H1 (cell line): ENCODE results near the gene GREM2. TPM values are rescaled to one million over a fixed set of nuclear protein-coding genes. Genes with fewer than 3 reads are reported as not detected.

Experiments used
- CTCF ChIA-PET: fragments of 300-600 bp; sonication (Branson Sonifier 250); formaldehyde crosslinking; loops from one replicate; lab custom pipeline; 2021; ENCODE audit not compliant: partially characterized antibody; lab: Charles Lee
- POLR2A ChIA-PET: fragments of 300-600 bp; sonication (Branson Sonifier 250); formaldehyde crosslinking; loops from one replicate; lab custom pipeline; 2021; ENCODE audit warnings: inconsistent platforms; ENCODE audit not compliant: partially characterized antibody; lab: Charles Lee
- DNase-seq, 2 experiments: peaks; one replicate each; pipeline versions ENCODE4 v3.0.0 to v3.0.0-alpha.2; 2010 to 2022; ENCODE audit warnings: low spot score in 2 of 2, low read depth in 1 of 2, mixed read lengths in 1 of 2
- FAIRE-seq: peaks from 2 replicates; lab custom pipeline; 2011; peaks lifted over from hg19 to GRCh38; lab: Jason Lieb, UNC
- H2AFZ ChIP-seq: 2 replicates; pipeline ENCODE4 v1.8.1; 2012; ENCODE audit warnings: low read length, inconsistent platforms
- H2AK5ac ChIP-seq: 2 replicates; pipeline ENCODE4 v1.6.1; 2013; ENCODE audit warnings: low read depth, low read length
- H2BK120ac ChIP-seq: replicated peaks from 2 replicates; pipeline ENCODE3; 2013; ENCODE audit warnings: low read depth, low read length, inconsistent platforms
- H2BK12ac ChIP-seq: 2 replicates; pipeline ENCODE4 v1.6.1; 2013; ENCODE audit warnings: low read depth, low read length
- H2BK15ac ChIP-seq: 2 replicates; pipeline ENCODE4 v1.6.1; 2013; ENCODE audit warnings: low read length
- H2BK20ac ChIP-seq: 2 replicates; pipeline ENCODE4 v1.6.1; 2013; ENCODE audit warnings: low read length
- H2BK5ac ChIP-seq: 2 replicates; pipeline ENCODE4 v1.6.1; 2013; ENCODE audit warnings: low read depth, low read length
- H3K14ac ChIP-seq: 2 replicates; pipeline ENCODE4 v1.6.1; 2013; ENCODE audit warnings: inconsistent platforms; ENCODE audit not compliant: insufficient read length
- H3K18ac ChIP-seq: 2 replicates; pipeline ENCODE4 v1.6.1; 2013; ENCODE audit warnings: low read length; ENCODE audit errors: extremely low read depth
- H3K23ac ChIP-seq: 2 replicates; pipeline ENCODE4 v1.6.1; 2013; ENCODE audit warnings: inconsistent platforms; ENCODE audit not compliant: insufficient read length
- H3K23me2 ChIP-seq: 2 replicates; pipeline ENCODE4 v1.6.1; 2013; ENCODE audit warnings: low read depth, low read length
- H3K27ac ChIP-seq: 2 replicates; pipeline ENCODE4 v1.6.1; 2011; ENCODE audit warnings: low read depth, low read length, inconsistent platforms
- H3K27me3 ChIP-seq, 4 experiments: replicated peaks in 1 of 4; 1 replicate in 1 of 4; 2 replicates in 3 of 4; pipeline versions ENCODE4 v1.6.1 to v1.8.1; 2011 to 2013; ENCODE audit warnings: low read length in 3 of 4, mild to moderate bottlenecking in 3 of 4, inconsistent platforms in 2 of 4, mixed read lengths in 2 of 4, moderate library complexity in 1 of 4; ENCODE audit not compliant: control insufficient read depth in 3 of 4, insufficient read depth in 3 of 4; ENCODE audit errors: extremely low read depth in 1 of 4
- H3K36me3 ChIP-seq, 4 experiments: 2 replicates each; pipeline versions ENCODE4 v1.6.1 to v1.8.1; 2011 to 2013; ENCODE audit warnings: mild to moderate bottlenecking in 4 of 4, low read length in 3 of 4, moderate library complexity in 2 of 4, control low read depth in 1 of 4, inconsistent platforms in 1 of 4; ENCODE audit not compliant: insufficient read depth in 4 of 4, control insufficient read depth in 2 of 4
- H3K4ac ChIP-seq: replicated peaks from 2 replicates; pipeline ENCODE3; 2013; ENCODE audit warnings: low read length, low read depth, mixed read lengths, inconsistent platforms; ENCODE audit not compliant: insufficient read length
- H3K4me1 ChIP-seq, 4 experiments: replicated peaks in 1 of 4; 1 replicate in 1 of 4; 2 replicates in 3 of 4; pipeline versions ENCODE4 v1.6.1 to v1.8.1; 2011 to 2013; ENCODE audit warnings: low read length in 3 of 4, inconsistent platforms in 2 of 4, mixed read lengths in 1 of 4; ENCODE audit not compliant: insufficient read depth in 4 of 4, control insufficient read depth in 3 of 4
- H3K4me2 ChIP-seq, 2 experiments: 2 replicates each; pipeline versions ENCODE4 v1.6.1 to v1.8.1; 2011 to 2013; ENCODE audit warnings: low read depth in 2 of 2, low read length in 2 of 2, control low read depth in 1 of 2, inconsistent platforms in 1 of 2, mild to moderate bottlenecking in 1 of 2; ENCODE audit not compliant: insufficient read depth in 1 of 2
- H3K4me3 ChIP-seq, 4 experiments: fragments of 200-600, 300-600 bp in 1 of 4; sonication (generic), shearing (Covaris generic), sonication (Bioruptor Twin) in 1 of 4; 2 replicates each; pipeline versions ENCODE4 v1.5.1 to v1.8.1; 2011 to 2016; ENCODE audit warnings: low read length in 4 of 4, low read depth in 3 of 4, control low read depth in 2 of 4, inconsistent platforms in 2 of 4, mild to moderate bottlenecking in 2 of 4, mixed read lengths in 1 of 4, moderate library complexity in 1 of 4; ENCODE audit not compliant: insufficient read depth in 2 of 4; ENCODE audit errors: extremely low read depth in 1 of 4
- H3K56ac ChIP-seq: replicated peaks from 2 replicates; pipeline ENCODE3; 2013; ENCODE audit warnings: low read depth, mild to moderate bottlenecking, mixed read lengths, low read length, inconsistent platforms; ENCODE audit not compliant: insufficient read length
- H3K79me1 ChIP-seq: 2 replicates; pipeline ENCODE4 v1.6.1; 2013; ENCODE audit warnings: low read depth, low read length, control low read depth
- H3K79me2 ChIP-seq, 2 experiments: 2 replicates each; pipeline versions ENCODE4 v1.6.1 to v1.8.1; 2012 to 2013; ENCODE audit warnings: low read length in 2 of 2, mild to moderate bottlenecking in 2 of 2, inconsistent platforms in 1 of 2; ENCODE audit not compliant: insufficient read depth in 2 of 2, control insufficient read depth in 1 of 2
- H3K9ac ChIP-seq, 4 experiments: replicated peaks in 1 of 4; 1 replicate in 1 of 4; 2 replicates in 3 of 4; pipeline versions ENCODE4 v1.6.1 to v1.8.1; 2011 to 2013; ENCODE audit warnings: low read depth in 3 of 4, low read length in 3 of 4, control low read depth in 2 of 4, mild to moderate bottlenecking in 2 of 4, moderate library complexity in 2 of 4, inconsistent platforms in 1 of 4; ENCODE audit errors: extremely low read depth in 1 of 4
- H3K9me3 ChIP-seq, 2 experiments: 2 replicates each; pipeline versions ENCODE4 v1.6.1 to v1.8.1; 2012 to 2013; ENCODE audit warnings: mild to moderate bottlenecking in 2 of 2, moderate library complexity in 2 of 2, control low read depth in 1 of 2, inconsistent platforms in 1 of 2, low read depth in 1 of 2, low read length in 1 of 2, mixed read lengths in 1 of 2; ENCODE audit not compliant: insufficient read depth in 2 of 2
- H4K20me1 ChIP-seq, 2 experiments: replicated peaks in 1 of 2; 2 replicates each; pipeline versions ENCODE3 to v1.8.1; 2011 to 2013; ENCODE audit warnings: inconsistent platforms in 2 of 2, low read length in 2 of 2, mild to moderate bottlenecking in 1 of 2; ENCODE audit not compliant: insufficient read depth in 2 of 2, control insufficient read depth in 1 of 2
- H4K5ac ChIP-seq: 2 replicates; pipeline ENCODE4 v1.6.1; 2013; ENCODE audit warnings: low read length, low read depth, mixed read lengths, inconsistent platforms; ENCODE audit not compliant: insufficient read length
- H4K8ac ChIP-seq: 2 replicates; pipeline ENCODE4 v1.8.0; 2013; ENCODE audit warnings: mild to moderate bottlenecking, moderate library complexity, low read length, inconsistent platforms; ENCODE audit not compliant: insufficient read depth; ENCODE audit errors: extremely low read depth
- H4K91ac ChIP-seq: replicated peaks from 2 replicates; pipeline ENCODE3; 2013; ENCODE audit warnings: low read length, mixed read lengths, inconsistent platforms; ENCODE audit not compliant: insufficient read length
- CBX5 ChIP-seq: fragments of 300-800, 300-1000 bp; sonication (generic); IDR thresholded peaks from 2 replicates; pipeline ENCODE4 v1.7.1; 2016; ENCODE audit warnings: antibody characterized with exemption, low read length, low read depth
- CHD1 ChIP-seq: IDR thresholded peaks from 2 replicates; pipeline ENCODE4 v1.6.1; 2012; ENCODE audit warnings: low read depth, low read length, improper control_type of control experiment
- EP300 ChIP-seq, 2 experiments: IDR thresholded peaks; 1 replicate in 1 of 2; 2 replicates in 1 of 2; pipeline ENCODE4 v1.6.1; 2011 to 2012; ENCODE audit warnings: low read depth in 2 of 2, low read length in 2 of 2, mild to moderate bottlenecking in 2 of 2, borderline replicate concordance in 1 of 2, inconsistent platforms in 1 of 2, moderate library complexity in 1 of 2
- FOSL1 ChIP-seq: IDR thresholded peaks from 2 replicates; pipeline ENCODE4 v1.6.1; 2011; ENCODE audit warnings: mild to moderate bottlenecking, low read depth, low read length, moderate library complexity; ENCODE audit not compliant: insufficient read depth
- KDM1A ChIP-seq: fragments of 200-600, 300-600 bp; sonication (generic); IDR thresholded peaks from 2 replicates; pipeline ENCODE4 v1.7.1; 2016; ENCODE audit warnings: mild to moderate bottlenecking, low read length, borderline replicate concordance
- KDM4A ChIP-seq: IDR thresholded peaks from one replicate; pipeline ENCODE4 v1.7.1; 2012; ENCODE audit warnings: low read depth, mild to moderate bottlenecking, moderate library complexity, low read length, inconsistent platforms; ENCODE audit not compliant: severe bottlenecking
- MAFK ChIP-seq: IDR thresholded peaks from 2 replicates; pipeline ENCODE4 v1.6.1; 2012; ENCODE audit warnings: low read depth, mild to moderate bottlenecking, improper control_type of control experiment, low read length
- POU5F1 ChIP-seq: IDR thresholded peaks from 2 replicates; pipeline ENCODE4 v1.6.1; 2011; ENCODE audit warnings: low read depth, mild to moderate bottlenecking, low read length, moderate library complexity
- RBBP5 ChIP-seq: IDR thresholded peaks from 2 replicates; pipeline ENCODE4 v1.7.1; 2012; ENCODE audit warnings: low read depth, mild to moderate bottlenecking, inconsistent platforms, low read length, moderate library complexity, borderline replicate concordance
- SIX5 ChIP-seq: IDR thresholded peaks from 2 replicates; pipeline ENCODE4 v1.6.1; 2011; ENCODE audit warnings: mild to moderate bottlenecking, low read depth, low read length
- SRF ChIP-seq: IDR thresholded peaks from 2 replicates; pipeline ENCODE4 v1.6.1; 2011; ENCODE audit warnings: mild to moderate bottlenecking, low read depth, low read length, moderate library complexity
- TAF1 ChIP-seq: IDR thresholded peaks from 2 replicates; pipeline ENCODE4 v1.6.1; 2011; ENCODE audit warnings: mild to moderate bottlenecking, low read depth, low read length
- TBP ChIP-seq: IDR thresholded peaks from 2 replicates; pipeline ENCODE4 v1.6.1; 2011; ENCODE audit warnings: low read depth, low read length, improper control_type of control experiment
- TEAD4 ChIP-seq: IDR thresholded peaks from 2 replicates; pipeline ENCODE4 v1.6.1; 2012; ENCODE audit warnings: low read depth, low read length, inconsistent platforms, mixed read lengths
- ZNF274 ChIP-seq: IDR thresholded peaks from 2 replicates; pipeline ENCODE4 v1.7.0; 2012; ENCODE audit warnings: low read length, borderline replicate concordance; ENCODE audit errors: extremely low read depth
- WGBS, 2 experiments: shearing (Covaris generic) in 1 of 2; methylation state at CpG; one replicate each; pipeline versions ENCODE4 v1.1.6 to v1.1.7; 2013 to 2015; ENCODE audit warnings: low lambda C conversion rate in 2 of 2, mixed read lengths in 2 of 2, inconsistent platforms in 1 of 2, low coverage in 1 of 2, missing lambda C conversion rate in 1 of 2; ENCODE audit not compliant: insufficient replicate concordance in 2 of 2, insufficient coverage in 1 of 2, insufficient read length in 1 of 2; ENCODE audit errors: extremely low coverage in 1 of 2, missing lambda C conversion rate in 1 of 2; 5-methylcytosine and 5-hydroxymethylcytosine counted together
- polyA plus RNA-seq, 7 experiments: library from polyadenylated mRNA; depleted of rRNA in 3 of 7; stranded (reverse) in 5 of 7; unstranded in 2 of 7; fragments of >200 nt in 5 of 7; fragments of 200-250 nt in 2 of 7; gene quantifications; 1 replicate in 5 of 7; 2 replicates in 1 of 7; 4 replicates in 1 of 7; pipeline versions ENCODE4 v1.2.1 to v1.2.3, GENCODE V29; 2011 to 2013; ENCODE audit warnings: missing spikeins in 2 of 7, mixed read lengths in 2 of 7
- total RNA-seq: library from RNA; stranded (reverse); fragmentation: NEBNext Ultra II Directional; extraction: Animal tissue kit (Norgen Biotek cat#: 25700); gene quantifications from 2 replicates; pipeline ENCODE4 v1.2.1, GENCODE V29; 2021

Gene GREM2
- total and polyA plus RNA-seq, 2 of the 8 experiments (the other 6 are each of a cell fraction or from before 2014, with no cell fraction given), result 0.05 TPM; not detected in 1

GRCh38 chr1:240457203-240457602, 154.8 kb downstream of the GREM2 start:
- H3K23me2 ChIP-seq, result no peaks in the 10 kb centered on the region
- no peak overlapping the region for H2BK12ac ChIP-seq
- no peaks in the 10 kb centered on the region for H4K20me1 ChIP-seq
- H3K4me1 ChIP-seq, result no peaks in the 10 kb centered on the region
- no peak overlapping the region for H4K91ac ChIP-seq
- H2BK20ac ChIP-seq, result no peak overlapping the region
- H2AFZ ChIP-seq, result no peak overlapping the region
- H3K4ac ChIP-seq, result no peak overlapping the region
- H2BK5ac ChIP-seq, result no peak overlapping the region
- H2BK120ac ChIP-seq, result no peak overlapping the region
- CTCF ChIA-PET, result interaction anchor here (0.7 to 6.6 kb wide), 12 partner anchors 23 to 453 kb away, joined by 3 to 43 read pairs (median 6); no protein-coding TSS in a partner anchor
- H3K27ac ChIP-seq, result no peak overlapping the region
- H3K23ac ChIP-seq, result no peak overlapping the region
- H3K27me3 ChIP-seq, result no peaks in the 10 kb centered on the region
- H3K79me1 ChIP-seq, result no peaks in the 10 kb centered on the region
- H3K9me3 ChIP-seq, result no peaks in the 10 kb centered on the region
- H2BK15ac ChIP-seq, result no peak overlapping the region
- H3K36me3 ChIP-seq, result no peaks in the 10 kb centered on the region
- no peak overlapping the region for H4K5ac ChIP-seq
- DNase-seq, result no peak
- WGBS, 2 experiments, result 94% methylated on average over 5 of the region's 5 CpGs; no CpG with 5 or more reads in 1 of the 2 experiments
- no peak overlapping the region for H2AK5ac ChIP-seq
- H3K4me3 ChIP-seq, result no peak overlapping the region
- H3K9ac ChIP-seq, result no peak overlapping the region
- FAIRE-seq, result no peak
- no peaks in the 10 kb centered on the region for H3K79me2 ChIP-seq
- H3K4me2 ChIP-seq, result no peak overlapping the region
- no peak overlapping the region for H3K56ac ChIP-seq
- H3K18ac ChIP-seq, result no peak overlapping the region
- H3K14ac ChIP-seq, result no peak overlapping the region
- POLR2A ChIA-PET, result interaction anchor here (0.6 to 0.7 kb wide), 2 partner anchors 8 to 145 kb away, joined by 3 read pairs; no protein-coding TSS in a partner anchor
- no peak overlapping the region for H4K8ac ChIP-seq
- TF ChIP-seq CBX5 (no peak), KDM4A (no peak), SIX5 (no peak), FOSL1 (no peak), CHD1 (no peak), MAFK (no peak), KDM1A (no peak), TBP (no peak), EP300 (IDR thresholded peaks at IDR 0.05; ENCODE audit: borderline replicate concordance in 1 of 2, low read depth in 2 of 2, low read length in 2 of 2) (no peak), TEAD4 (no peak), SRF (no peak), RBBP5 (no peak), POU5F1 (no peak), ZNF274 (no peak), TAF1 (no peak)
